A172 (cell line): ENCODE data around the gene DNAAF5. TPM values are rescaled to one million over a fixed set of nuclear protein-coding genes. Genes with fewer than 3 reads are reported as not detected.

Source experiments
- DNase-seq: peaks from one replicate; pipeline ENCODE4 v3.0.0-alpha.2; 2015; ENCODE audit warnings: low spot score
- total RNA-seq: library from RNA; depleted of rRNA; stranded (reverse); fragments of >200 nt; shearing (Covaris generic); gene quantifications from 2 replicates; pipeline ENCODE4 v1.2.3, GENCODE V29; 2014; rRNA removed

The DNAAF5 gene
- total RNA-seq, 1 experiment from 2014 or later, result 95.9 TPM

DNA sequence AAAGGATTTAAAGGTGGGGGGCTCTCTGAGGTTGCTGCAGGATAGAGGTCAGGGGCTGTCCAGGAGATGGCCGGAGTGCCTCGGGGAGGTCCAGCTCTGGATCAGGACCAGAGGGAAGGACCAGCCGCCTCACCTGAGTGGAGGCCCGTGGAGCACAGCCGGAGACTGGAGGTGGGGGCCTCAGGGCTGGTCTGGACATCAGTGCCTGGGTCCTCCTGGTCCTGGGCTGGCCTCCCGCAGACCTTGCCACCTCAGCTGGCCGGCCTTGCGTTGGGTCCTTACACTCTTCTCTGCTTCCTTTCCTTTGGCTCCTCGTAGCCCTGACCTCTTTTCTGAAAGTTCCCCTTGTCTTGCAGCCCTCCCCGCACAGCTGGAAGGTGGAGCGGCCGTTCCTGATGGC, 107.8 kb downstream of the DNAAF5 start:
- DNase-seq, result no peak

DNA sequence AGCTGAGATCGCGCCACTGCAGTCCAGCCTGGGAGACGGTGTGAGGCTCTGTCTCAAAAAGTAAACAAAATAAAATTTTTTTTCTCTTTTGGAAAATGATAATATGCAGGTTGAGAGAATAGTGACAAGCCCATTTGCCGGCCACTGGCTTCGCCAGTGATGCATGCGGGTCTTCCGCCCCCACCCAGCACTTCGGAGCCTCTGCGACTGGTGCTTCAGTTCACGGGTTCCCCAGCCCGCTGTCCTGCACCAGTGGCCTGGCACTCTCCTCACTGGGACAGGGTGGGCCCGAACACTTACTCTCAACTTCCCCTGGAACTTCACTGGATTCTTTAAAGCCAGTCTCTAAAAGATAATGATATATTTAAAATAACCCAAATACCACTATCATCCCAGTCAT, 108.5 kb downstream of the DNAAF5 start:
- DNase-seq, result no peak

DNA sequence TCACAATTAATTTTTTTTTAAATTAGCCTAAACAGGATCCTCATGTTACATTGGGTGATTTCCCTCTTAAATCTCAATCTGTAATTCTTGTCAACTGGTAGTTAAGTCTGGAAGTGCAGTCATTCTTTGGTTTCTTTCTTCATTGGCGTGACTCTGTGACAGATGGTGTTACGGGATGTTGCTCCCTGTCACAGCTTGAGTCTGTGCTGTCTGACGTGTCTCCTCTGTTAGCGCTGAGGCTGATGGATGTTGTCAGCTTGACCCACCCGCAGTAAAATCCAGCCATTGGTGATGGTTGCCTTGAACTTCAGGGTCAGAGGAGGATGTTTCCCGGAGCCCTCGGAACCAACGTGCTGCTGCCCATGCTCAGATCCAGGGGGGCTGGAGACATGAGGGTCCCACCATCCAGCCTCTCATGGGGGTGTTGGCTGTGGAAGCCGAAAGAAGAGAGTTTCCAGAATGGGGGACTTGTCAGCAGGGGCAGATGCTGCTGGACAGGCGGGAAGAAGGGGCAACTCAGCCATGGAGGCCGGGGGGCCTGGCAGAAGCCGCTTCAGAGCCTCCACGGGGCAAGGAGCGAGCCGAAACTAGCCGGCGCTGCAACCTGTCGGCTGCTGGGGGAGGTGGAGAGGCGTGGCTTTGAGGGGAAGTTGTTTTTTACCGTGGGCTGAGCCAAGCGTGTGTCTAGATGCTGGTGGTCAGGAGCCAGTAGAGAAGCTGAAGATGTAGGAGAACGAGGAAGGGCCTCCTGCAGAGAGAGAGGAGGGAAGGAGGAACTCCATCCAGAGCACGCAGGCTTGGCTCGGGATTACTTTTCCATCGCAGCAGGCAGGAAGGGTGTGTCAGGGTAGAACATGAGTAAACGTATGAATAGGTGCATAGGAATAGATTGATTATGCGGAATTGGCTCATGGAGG, 109.2 kb downstream of the DNAAF5 start:
- DNase-seq, result no peak

Other genes starting within 250 kb of the DNAAF5 start
- gene PDGFA, start 206.9 kb upstream of the DNAAF5 start, total RNA-seq, result 39.2 and 39.9 TPM in 2 replicates
- 31.0 and 31.3 TPM in 2 replicates for gene PRKAR1B, start 582 bp downstream of the DNAAF5 start, total RNA-seq
- gene SUN1, start 105.8 kb downstream of the DNAAF5 start, total RNA-seq, result 103 and 123 TPM in 2 replicates
- gene GET4, start 149.9 kb downstream of the DNAAF5 start, total RNA-seq, result 55.3 and 56.3 TPM in 2 replicates
- 33.3 and 46.8 TPM in 2 replicates for gene ADAP1, start 228.0 kb downstream of the DNAAF5 start, total RNA-seq
- 5.2 and 8.8 TPM in 2 replicates for gene COX19, start 248.8 kb downstream of the DNAAF5 start, total RNA-seq